Vagina (tissue), 2 donors: ENCODE data around the gene OIT3.

ENCODE experiments used
- POLR2A ChIP-seq, 2 donors: fragments of 450-650 bp; IDR thresholded peaks; one replicate each; pipeline ENCODE4 v1.6.1; 2017; ENCODE audit warnings: antibody characterized with exemption in 2 of 2, mild to moderate bottlenecking in 2 of 2, moderate library complexity in 2 of 2
- POLR2AphosphoS5 ChIP-seq, 2 donors: sonication (generic); formaldehyde crosslinking; IDR thresholded peaks; one replicate each; pipeline ENCODE4 v1.9.0; 2017; ENCODE audit warnings: antibody characterized with exemption in 2 of 2, mild to moderate bottlenecking in 2 of 2, low read depth in 1 of 2; ENCODE audit not compliant: insufficient read depth in 1 of 2
- TF ChIP-seq, protein P1 (sequence below), 3 experiments: fragments of 450-650 bp in 2 of 3; fragments of 200-600 bp in 1 of 3; sonication (generic) in 1 of 3; IDR thresholded peaks; one replicate each; pipeline ENCODE4 v1.5.1; 2017 to 2019; ENCODE audit warnings: antibody characterized with exemption in 3 of 3, mild to moderate bottlenecking in 2 of 3, moderate library complexity in 2 of 3

DNA sequence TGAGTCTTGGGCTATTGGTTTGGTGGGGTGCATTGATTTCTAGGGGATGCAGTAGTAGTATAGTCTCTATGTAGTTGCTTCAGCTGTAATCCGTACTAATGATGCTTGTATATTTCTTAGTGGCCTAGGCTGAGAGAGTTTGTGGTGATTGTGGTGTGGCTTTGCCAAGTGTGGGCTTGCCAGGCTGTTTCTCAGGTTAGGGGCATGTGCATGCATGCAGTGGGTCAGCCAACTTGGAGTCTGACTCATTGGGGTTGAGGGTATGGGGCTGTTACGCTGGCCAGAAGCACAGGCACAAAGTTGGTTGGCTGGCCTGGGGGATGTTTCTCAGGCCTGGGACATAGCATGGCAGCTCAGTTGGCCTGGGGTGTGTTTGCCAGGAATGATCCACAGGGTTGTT is 86.8 kb downstream of the OIT3 start:
- TF ChIP-seq, protein P1, sequence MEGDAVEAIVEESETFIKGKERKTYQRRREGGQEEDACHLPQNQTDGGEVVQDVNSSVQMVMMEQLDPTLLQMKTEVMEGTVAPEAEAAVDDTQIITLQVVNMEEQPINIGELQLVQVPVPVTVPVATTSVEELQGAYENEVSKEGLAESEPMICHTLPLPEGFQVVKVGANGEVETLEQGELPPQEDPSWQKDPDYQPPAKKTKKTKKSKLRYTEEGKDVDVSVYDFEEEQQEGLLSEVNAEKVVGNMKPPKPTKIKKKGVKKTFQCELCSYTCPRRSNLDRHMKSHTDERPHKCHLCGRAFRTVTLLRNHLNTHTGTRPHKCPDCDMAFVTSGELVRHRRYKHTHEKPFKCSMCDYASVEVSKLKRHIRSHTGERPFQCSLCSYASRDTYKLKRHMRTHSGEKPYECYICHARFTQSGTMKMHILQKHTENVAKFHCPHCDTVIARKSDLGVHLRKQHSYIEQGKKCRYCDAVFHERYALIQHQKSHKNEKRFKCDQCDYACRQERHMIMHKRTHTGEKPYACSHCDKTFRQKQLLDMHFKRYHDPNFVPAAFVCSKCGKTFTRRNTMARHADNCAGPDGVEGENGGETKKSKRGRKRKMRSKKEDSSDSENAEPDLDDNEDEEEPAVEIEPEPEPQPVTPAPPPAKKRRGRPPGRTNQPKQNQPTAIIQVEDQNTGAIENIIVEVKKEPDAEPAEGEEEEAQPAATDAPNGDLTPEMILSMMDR (IDR thresholded peaks at IDR 0.05), result no peak
- TF ChIP-seq POLR2AphosphoS5 (IDR thresholded peaks at IDR 0.05; ENCODE audit: insufficient read depth in 1 of 2, low read depth in 1 of 2) (no peak), POLR2A (IDR thresholded peaks at IDR 0.05) (no peak)
